Ectodermal cell (in vitro differentiated cells): Measurements from ENCODE around the gene TMEM11.

Experiments
- H3K27ac ChIP-seq: 2 replicates; pipeline ENCODE4 v1.7.0; 2013; ENCODE audit warnings: mild to moderate bottlenecking, low read depth, low read length; ENCODE audit not compliant: insufficient read depth, poor library complexity, severe bottlenecking
- H3K27me3 ChIP-seq: 2 replicates; pipeline ENCODE4 v1.7.0; 2013; ENCODE audit warnings: mild to moderate bottlenecking, low read length; ENCODE audit not compliant: insufficient read depth, control insufficient read depth, poor library complexity, severe bottlenecking
- H3K36me3 ChIP-seq: one replicate; pipeline ENCODE4 v1.7.0; 2013; ENCODE audit warnings: low read length; ENCODE audit not compliant: control insufficient read depth, insufficient read depth
- H3K4me1 ChIP-seq: one replicate; pipeline ENCODE4 v1.7.0; 2013; ENCODE audit warnings: low read length; ENCODE audit not compliant: control insufficient read depth, insufficient read depth
- H3K4me3 ChIP-seq: 2 replicates; pipeline ENCODE4 v1.7.0; 2013; ENCODE audit warnings: low read depth, low read length, control low read depth; ENCODE audit not compliant: insufficient read depth
- H3K9me3 ChIP-seq: 2 replicates; pipeline ENCODE4 v1.7.0; 2013; ENCODE audit warnings: mild to moderate bottlenecking, low read length, moderate library complexity; ENCODE audit not compliant: control insufficient read depth
- WGBS, 2 experiments: methylation state at CpG; one replicate each; pipeline ENCODE4 v1.1.7; 2013; ENCODE audit warnings: missing lambda C conversion rate in 2 of 2; 5-methylcytosine and 5-hydroxymethylcytosine counted together

TMEM11 gene

DNA sequence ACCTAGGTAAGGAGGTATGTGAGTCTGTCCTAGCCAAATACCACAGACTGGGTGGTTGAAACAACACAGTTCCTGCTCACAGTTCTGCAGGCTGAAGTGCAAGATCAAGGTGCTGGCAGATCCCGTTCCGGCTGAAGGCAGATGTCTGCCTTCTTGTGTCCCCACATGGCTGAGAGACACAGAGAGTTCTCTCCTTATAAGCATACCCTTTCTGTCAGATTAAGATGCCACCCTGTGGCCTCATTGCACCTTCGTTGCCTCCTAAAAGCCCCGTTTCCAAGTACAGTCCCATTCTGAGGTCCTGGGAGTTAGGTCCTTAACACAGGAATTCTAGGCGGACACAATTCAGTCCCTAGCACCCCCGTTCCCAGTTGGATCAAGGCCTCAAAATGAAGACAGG lies 9.1 kb upstream of the TMEM11 start:
- Histone ChIP-seq H3K27ac (no peak overlapping the region), H3K4me3 (no peak overlapping the region), H3K4me1 (no peaks in the 10 kb centered on the region), H3K27me3 (no peaks in the 10 kb centered on the region), H3K36me3 (no peaks in the 10 kb centered on the region), H3K9me3 (no peaks in the 10 kb centered on the region)
- 90 to 91% methylated on average over 6 of the region's 6 CpGs for WGBS, 2 experiments

DNA sequence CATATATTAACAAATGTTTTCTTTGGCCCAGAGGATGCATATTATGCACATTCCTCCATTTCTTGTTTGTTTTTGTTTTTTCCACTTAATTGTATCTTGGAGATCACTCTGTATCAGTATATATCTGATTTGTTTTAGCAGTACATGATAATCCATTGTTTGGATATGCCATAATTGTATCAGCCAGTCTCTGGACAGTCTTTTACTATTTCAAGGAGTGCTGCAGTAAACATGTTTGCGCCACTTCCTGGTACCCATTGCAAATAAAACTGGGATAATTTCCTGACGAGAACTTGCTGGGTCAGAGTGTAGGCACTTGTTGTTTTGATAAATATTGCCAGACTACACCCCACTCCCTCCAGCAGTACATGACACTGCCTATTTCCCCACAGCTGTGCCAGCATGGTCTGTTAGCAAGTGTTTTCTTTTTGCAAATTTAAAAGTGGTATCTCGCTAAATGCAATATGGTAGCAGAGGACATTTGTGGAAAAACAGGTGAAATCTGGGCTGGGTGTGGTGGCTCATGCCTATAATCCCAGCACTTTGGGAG lies 4.9 kb upstream of the TMEM11 start:
- peaks cover 6% of the 10 kb centered on the region for H3K4me1 ChIP-seq
- H3K4me3 ChIP-seq: no peak overlapping the region
- H3K9me3 ChIP-seq: no peaks in the 10 kb centered on the region
- WGBS, 2 experiments: 92 to 96% methylated on average over 3 of the region's 3 CpGs
- no peak overlapping the region for H3K27ac ChIP-seq
- no peaks in the 10 kb centered on the region for H3K36me3 ChIP-seq
- H3K27me3 ChIP-seq: no peaks in the 10 kb centered on the region

DNA sequence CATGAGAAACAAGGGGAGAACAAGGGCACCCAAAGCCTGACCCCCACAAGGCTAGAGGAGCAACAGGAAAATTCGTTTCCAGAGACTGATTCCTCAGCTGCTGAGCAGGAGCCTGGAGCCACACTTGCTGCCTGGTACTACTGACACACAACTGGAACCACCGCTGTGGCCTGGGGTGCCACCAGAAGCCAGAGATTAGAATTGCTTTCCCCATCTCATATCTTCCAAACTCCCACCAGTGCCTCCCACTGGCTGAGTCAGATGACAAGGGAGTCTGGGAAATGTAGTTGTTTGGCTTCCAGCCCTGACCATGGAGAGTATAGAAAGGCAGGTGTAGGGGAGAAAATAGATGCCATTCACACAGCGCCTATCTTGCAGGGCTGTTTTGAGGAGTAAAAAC lies 4.1 kb upstream of the TMEM11 start:
- Histone ChIP-seq H3K4me1 (peaks cover 6% of the 10 kb centered on the region), H3K27me3 (no peaks in the 10 kb centered on the region), H3K4me3 (no peak overlapping the region), H3K27ac (no peak overlapping the region), H3K36me3 (no peaks in the 10 kb centered on the region), H3K9me3 (no peaks in the 10 kb centered on the region)
- 69 to 79% methylated on average over 3 of the region's 3 CpGs for WGBS, 2 experiments

DNA sequence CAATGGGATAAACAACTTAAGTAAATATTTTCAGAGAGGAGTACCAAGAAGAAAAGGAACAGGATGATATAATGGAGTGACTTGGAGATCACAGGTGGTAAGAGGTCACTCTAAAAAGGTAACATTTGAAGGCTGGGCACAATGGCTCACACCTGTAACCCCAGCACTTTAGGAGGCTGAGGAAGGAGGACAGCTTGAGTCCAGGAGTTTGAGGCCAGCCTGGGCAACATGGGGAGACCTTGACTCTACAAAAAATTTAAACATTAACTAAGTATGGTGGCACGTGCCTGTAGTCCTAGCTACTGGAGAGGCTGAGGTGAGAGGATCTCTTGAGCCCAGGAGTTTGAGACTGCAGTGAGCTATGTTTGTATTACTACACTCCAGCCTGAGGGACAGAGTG lies 3.4 kb upstream of the TMEM11 start:
- 88 to 96% methylated on average over 1 of the region's 1 CpG for WGBS, 2 experiments
- no peak overlapping the region for H3K4me3 ChIP-seq

DNA sequence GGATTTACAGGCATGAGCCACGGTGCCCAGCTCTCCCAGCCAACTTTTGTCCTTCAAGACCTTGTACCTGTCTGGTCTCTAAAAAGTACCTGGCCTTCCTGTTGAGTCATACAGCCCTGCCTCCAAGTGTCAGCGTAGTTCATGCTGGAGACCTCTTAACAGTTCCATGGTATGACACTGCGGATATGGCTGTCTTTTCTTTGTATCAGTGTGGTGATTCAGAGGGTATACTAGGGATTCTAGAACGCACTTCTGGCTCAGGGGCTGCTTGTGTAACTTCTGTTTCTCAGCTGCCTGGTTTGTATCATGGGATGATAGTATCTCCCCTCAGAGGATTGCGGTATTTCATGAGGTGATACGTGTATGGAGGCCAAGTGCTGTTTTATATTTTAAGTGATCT lies 2.0 kb upstream of the TMEM11 start:
- WGBS, 2 experiments: 90 to 93% methylated on average over 5 to 6 of the region's 6 CpGs
- H3K27me3 ChIP-seq: no peaks in the 10 kb centered on the region
- no peak overlapping the region for H3K4me3 ChIP-seq
- H3K4me1 ChIP-seq: peaks cover 13% of the 10 kb centered on the region
- no peak overlapping the region for H3K27ac ChIP-seq
- no peaks in the 10 kb centered on the region for H3K36me3 ChIP-seq
- no peaks in the 10 kb centered on the region for H3K9me3 ChIP-seq

More for the DNA sequence above, 3.4 kb upstream of the TMEM11 start:
- Histone ChIP-seq H3K27me3 (no peaks in the 10 kb centered on the region), H3K36me3 (no peaks in the 10 kb centered on the region), H3K27ac (no peak overlapping the region), H3K9me3 (no peaks in the 10 kb centered on the region), H3K4me1 (peaks cover 13% of the 10 kb centered on the region)

DNA sequence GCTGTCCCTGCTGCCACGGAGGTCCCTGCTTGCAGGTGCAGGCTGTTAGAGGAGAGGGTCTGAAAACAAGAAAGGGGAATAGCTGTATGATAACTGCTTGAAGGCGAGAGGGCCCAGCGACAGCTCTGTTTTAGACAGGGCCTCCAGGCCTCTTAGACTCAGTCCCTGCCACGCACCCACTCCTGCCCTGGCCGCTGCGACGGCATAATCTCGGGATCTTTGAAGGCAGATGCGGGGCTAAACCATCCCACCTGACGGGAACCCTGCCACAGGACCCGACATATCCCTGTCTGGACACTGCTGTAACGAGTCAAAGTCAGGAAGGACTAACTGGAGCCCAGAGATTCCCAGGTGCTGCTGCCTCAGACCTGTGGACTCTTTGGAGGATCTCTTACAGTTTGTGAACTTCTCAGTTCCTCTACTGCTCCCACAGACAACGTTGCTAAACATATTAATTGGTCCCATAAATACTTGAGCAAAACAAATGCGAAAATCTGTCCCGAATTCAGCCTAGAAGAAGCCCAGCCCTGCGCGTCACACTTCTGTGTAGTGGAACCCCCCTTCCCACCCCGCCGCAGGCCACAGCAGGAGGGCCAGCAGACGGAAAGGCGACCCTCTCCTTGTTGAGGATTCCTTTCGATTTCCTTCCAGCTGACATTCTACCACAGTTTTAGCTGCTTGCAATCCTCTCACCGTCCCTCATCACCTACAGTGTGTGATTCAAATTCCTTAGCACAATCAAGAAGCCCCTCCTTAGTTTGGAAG lies 998 bp upstream of the TMEM11 start:
- Histone ChIP-seq H3K4me1 (peaks cover 13% of the 10 kb centered on the region), H3K36me3 (no peaks in the 10 kb centered on the region), H3K9me3 (no peaks in the 10 kb centered on the region), H3K4me3 (peak overlapping the region; percentile 100), H3K27me3 (no peaks in the 10 kb centered on the region), H3K27ac (peak overlapping the region; percentile 88)
- whole genome bisulfite sequencing, 2 experiments: 5 to 6% methylated on average over 23 of the region's 23 CpGs

DNA sequence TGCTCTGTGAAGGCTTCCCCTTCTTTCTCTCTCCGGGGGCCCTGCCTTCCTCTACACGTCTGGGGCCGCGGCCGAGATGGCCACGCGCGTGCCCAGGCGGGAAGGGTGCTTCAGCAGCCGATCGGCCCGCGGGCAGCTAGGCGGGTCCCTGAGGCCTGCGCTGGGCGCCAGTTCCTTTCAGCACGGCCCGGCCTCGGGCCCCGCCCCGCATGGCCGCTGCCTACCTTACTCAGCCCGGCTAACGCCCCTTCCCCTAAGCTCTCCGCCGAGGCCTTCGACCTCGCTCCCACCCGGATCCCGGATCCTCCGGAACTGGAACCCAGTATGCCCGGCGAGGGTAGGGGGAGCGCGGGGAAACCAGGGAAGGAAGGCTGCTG lies 335 bp downstream of the TMEM11 start:
- Histone ChIP-seq H3K9me3 (no peaks in the 10 kb centered on the region), H3K27ac (peak overlapping the region; percentile 71), H3K4me1 (peaks cover 13% of the 10 kb centered on the region), H3K4me3 (peak overlapping the region; percentile 100), H3K27me3 (no peaks in the 10 kb centered on the region), H3K36me3 (peaks cover 2% of the 10 kb centered on the region)
- 0% methylated on average over 35 of the region's 35 CpGs for WGBS, 2 experiments

DNA sequence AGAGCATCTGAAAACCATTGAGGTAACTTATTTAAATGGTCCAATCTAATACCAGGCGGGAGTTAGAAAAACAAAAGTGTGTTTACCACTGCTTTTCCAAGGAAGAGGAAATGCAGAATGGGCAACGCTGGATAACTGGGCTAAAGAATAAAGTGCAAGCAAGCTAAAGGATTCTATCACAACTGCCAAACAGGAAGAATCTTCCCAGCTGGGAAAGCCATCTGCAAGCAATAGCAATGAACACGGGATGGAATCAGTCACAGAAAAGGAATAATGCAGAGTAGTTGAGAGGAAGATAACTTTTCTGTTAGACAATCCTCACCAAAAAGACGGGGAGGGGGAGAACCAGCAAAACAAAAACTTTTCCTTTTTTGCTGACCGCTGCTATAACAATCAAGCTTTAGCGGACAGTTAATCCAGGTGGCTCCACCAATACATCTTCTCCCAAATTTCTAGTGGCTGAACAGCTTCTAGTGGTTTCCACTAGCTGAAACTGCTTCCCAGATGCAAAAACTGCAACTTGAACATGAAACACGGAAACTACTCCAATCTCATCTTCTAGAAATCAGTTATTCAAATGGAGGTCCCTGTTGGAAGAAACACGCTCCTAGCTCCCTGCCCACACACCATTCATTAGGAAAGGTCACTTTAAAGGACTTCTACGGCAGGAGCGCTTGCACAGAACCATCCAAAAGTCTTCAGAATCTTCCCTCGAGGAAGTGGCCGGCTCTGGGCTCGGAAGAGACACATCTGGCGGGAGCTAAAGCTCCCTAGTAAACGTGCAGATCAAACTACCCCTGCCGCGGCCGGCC lies 929 bp downstream of the TMEM11 start:
- H3K27ac ChIP-seq: peak overlapping the region; percentile 71
- WGBS, 2 experiments: 9% methylated on average over 18 of the region's 18 CpGs

DNA sequence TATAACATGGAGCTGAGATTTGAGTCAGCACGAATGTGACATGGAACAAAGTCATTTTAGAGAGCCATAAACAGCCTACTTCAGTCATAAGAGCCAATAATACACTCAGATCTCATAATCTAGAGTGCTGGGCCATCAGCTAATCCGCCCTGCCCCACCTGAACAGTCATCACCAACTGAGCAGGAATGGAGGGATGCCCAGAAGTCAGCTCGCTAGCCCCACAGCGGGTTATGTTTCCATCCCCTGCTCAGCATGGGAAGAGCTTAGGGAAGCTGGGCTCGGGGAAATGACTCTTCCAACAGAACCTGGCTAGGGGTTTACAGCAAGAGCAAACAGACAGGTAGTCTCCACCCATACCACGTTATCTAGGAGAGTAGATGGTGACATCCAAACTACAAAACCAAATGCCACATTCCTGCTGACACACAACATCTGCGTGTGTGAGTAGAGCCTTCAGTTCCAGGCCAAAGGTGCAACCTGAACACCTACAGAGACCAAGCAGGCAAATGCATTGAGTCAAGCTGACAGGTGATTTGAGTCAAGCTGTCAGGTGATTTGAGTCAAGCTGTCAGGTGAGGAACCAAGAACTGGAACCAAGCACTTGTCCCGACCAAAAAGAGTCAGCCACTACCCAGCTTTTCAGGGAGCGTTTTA lies 2.0 kb downstream of the TMEM11 start:
- 91 to 96% methylated on average over 9 of the region's 9 CpGs for WGBS, 2 experiments
- H3K27me3 ChIP-seq: no peaks in the 10 kb centered on the region
- peaks cover 2% of the 10 kb centered on the region for H3K36me3 ChIP-seq
- no peak overlapping the region for H3K4me3 ChIP-seq
- peaks cover 13% of the 10 kb centered on the region for H3K4me1 ChIP-seq
- H3K27ac ChIP-seq: no peak overlapping the region
- no peaks in the 10 kb centered on the region for H3K9me3 ChIP-seq

More for the DNA sequence above, 929 bp downstream of the TMEM11 start:
- Histone ChIP-seq H3K4me3 (peak overlapping the region; percentile 100), H3K36me3 (peaks cover 2% of the 10 kb centered on the region), H3K9me3 (no peaks in the 10 kb centered on the region), H3K27me3 (no peaks in the 10 kb centered on the region), H3K4me1 (peaks cover 13% of the 10 kb centered on the region)
